ENCODE data around the gene TNIK. TPM values are rescaled to one million over a fixed set of nuclear protein-coding genes. Genes with fewer than 3 reads are reported as not detected.

The TNIK gene
- total RNA-seq, 1 donor: 24.2 TPM

GRCh38 chr3:171346019-171346418 lies 114.2 kb downstream of the TNIK start:
- TF ChIP-seq, protein P1, sequence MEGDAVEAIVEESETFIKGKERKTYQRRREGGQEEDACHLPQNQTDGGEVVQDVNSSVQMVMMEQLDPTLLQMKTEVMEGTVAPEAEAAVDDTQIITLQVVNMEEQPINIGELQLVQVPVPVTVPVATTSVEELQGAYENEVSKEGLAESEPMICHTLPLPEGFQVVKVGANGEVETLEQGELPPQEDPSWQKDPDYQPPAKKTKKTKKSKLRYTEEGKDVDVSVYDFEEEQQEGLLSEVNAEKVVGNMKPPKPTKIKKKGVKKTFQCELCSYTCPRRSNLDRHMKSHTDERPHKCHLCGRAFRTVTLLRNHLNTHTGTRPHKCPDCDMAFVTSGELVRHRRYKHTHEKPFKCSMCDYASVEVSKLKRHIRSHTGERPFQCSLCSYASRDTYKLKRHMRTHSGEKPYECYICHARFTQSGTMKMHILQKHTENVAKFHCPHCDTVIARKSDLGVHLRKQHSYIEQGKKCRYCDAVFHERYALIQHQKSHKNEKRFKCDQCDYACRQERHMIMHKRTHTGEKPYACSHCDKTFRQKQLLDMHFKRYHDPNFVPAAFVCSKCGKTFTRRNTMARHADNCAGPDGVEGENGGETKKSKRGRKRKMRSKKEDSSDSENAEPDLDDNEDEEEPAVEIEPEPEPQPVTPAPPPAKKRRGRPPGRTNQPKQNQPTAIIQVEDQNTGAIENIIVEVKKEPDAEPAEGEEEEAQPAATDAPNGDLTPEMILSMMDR (IDR thresholded peaks at IDR 0.05; ENCODE audit: insufficient read depth, low read length): no peak

DNA sequence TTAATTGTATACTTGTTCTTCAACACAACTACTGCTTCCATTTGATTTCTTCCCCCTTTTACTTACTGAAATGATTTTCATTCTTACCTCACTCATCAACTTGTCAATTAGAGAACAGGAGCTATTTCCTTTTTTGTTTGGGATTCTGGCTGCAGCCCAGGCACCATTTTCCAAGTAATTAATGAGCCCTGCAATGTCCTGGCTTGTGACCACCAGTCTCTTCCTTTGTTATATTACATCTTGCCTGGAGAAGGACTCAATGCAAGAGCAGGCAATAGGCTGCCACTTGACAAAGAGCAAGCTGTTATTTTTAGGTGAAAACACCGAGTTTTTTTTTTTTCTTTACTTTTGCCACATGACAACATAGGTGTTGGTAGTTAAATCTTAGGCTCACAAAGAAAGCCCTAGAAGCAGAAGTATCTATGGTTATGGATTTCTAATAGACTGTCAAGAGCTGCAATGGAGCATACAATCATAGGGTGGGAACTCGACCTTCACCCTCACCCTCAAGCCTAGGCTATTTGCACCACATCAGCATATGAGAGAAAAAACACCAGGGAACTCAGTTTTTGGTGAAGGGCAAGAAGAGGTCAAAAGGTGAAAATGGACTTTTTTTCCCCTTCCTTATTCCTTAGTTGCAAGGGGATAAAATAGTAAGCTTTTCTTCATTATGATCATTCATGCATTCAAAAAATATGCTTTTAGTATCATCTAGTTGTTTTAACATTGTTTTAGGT lies 114.9 kb downstream of the TNIK start:
- DNase-seq (ENCODE audit: low read depth): no peak
- TF ChIP-seq, protein P1 (IDR thresholded peaks at IDR 0.05; ENCODE audit: insufficient read depth, low read length): no peak
- H3K4me3 ChIP-seq (ENCODE audit: low read depth, low read length): no peak overlapping the region

More at GRCh38 chr3:171346019-171346418, 114.2 kb downstream of the TNIK start:
- no peak overlapping the region for H3K4me3 ChIP-seq (ENCODE audit: low read depth, low read length)
- DNase-seq (ENCODE audit: low read depth): no peak

DNA sequence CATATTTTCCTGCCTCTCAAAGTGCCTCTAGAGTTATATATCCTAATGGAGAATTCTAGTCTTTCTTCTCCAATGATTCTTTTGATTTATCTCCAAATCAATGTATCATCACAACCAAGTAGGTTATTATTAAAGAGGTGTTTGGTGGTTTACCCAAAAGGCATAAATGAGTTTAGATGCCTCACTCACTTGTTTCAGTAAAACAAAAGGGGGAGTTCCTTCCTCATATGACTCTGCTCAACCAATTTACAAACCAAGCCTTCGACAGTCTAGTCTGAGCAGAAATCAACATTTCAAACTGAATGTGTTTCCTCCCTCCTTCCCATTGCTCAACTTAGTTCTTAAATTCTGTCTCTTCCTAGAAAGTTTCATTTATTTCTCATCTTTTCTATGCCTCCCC lies 116.5 kb downstream of the TNIK start:
- H3K4me3 ChIP-seq (ENCODE audit: low read depth, low read length): no peak overlapping the region
- no peak for DNase-seq (ENCODE audit: low read depth)
- TF ChIP-seq, protein P1 (IDR thresholded peaks at IDR 0.05; ENCODE audit: insufficient read depth, low read length): no peak

DNA sequence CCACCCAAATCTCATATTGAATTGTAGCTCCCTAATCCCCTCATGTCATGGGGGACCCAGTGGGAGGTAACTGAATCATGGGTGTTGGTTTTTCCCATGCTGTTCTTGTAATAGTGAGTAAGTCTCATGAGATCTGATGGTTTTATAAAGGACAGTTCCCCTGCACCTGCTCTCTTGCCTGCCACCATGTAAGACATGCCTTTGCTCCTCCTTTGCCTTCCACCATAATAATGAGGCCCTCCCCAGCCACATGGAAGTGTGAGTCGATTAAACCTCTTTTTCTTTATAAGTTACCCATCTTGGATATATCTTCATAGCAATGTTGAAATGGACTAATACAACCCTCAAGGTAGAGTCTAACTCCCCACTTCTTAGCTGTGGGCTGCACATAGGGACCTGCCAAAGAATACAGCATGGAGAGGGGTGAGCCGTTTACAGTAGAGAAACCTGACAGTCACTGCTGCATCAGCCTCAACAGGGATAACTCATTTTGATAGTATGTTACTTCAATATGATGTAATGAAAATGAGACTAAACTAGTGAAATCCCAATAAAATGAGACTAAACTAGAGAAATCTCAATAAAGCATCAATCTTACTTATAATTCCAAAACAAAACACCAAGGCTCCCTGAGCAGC lies 117.3 kb downstream of the TNIK start:
- H3K4me3 ChIP-seq (ENCODE audit: low read depth, low read length): no peak overlapping the region
- no peak for DNase-seq (ENCODE audit: low read depth)
- TF ChIP-seq, protein P1 (IDR thresholded peaks at IDR 0.05; ENCODE audit: insufficient read depth, low read length): no peak

GRCh38 chr3:171342200-171342599 lies 118.0 kb downstream of the TNIK start:
- H3K4me3 ChIP-seq (ENCODE audit: low read depth, low read length): no peak overlapping the region
- no peak for DNase-seq (ENCODE audit: low read depth)
- TF ChIP-seq, protein P1 (IDR thresholded peaks at IDR 0.05; ENCODE audit: insufficient read depth, low read length): no peak

DNA sequence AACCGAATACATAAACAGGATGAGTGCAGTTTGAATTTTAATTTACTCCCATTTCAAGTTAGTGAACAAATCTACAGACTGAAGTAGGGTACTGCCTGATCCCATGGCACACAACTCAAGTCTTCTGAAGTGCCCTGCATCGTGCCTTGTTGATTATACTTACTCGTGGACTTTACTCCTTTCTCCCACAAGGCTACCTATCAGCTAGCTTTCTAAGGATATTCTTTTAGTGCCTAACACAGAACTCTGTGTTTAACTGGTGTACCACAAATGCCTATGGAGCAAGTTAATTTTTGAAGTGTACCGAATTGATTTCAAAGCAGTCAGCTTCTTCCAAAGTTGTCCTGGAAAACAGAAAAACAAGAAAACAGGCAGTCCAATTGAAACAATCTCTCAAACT lies 119.8 kb downstream of the TNIK start:
- no peak overlapping the region for H3K4me3 ChIP-seq (ENCODE audit: low read depth, low read length)
- no peak for DNase-seq (ENCODE audit: low read depth)
- TF ChIP-seq, protein P1 (IDR thresholded peaks at IDR 0.05; ENCODE audit: insufficient read depth, low read length): no peak

All from fibroblast of the aortic adventitia (primary cell).